ENCODE results near the gene PXDN. TPM values are rescaled to one million over a fixed set of nuclear protein-coding genes. Genes with fewer than 3 reads are reported as not detected.

The PXDN gene
- total RNA-seq, 1 experiment from 2014 or later, result 146 TPM

DNA sequence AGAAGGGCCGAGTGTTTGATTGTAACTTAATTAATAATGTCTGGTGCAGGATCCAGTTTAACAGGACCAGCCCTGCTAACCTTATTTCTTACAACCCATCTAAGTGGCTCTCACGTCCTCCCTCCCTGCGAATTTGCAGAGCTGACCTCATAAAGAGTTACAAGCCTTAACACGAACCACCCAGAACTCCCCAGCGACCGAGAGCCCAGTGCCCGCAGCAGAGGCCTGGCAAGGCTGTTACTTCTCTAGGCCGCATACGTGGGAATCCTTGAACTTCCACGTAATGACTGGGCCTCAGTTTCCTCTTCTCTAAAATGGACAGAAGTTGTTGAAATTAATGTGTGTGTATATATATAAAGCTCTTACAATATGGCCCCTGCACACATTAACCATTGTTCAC lies 55.5 kb downstream of the PXDN start:
- Mint-ChIP-seq H3K27me3 (ENCODE audit: low read depth) (no peaks in the 10 kb centered on the region), H3K4me3 (no peak overlapping the region), H3K27ac (no peak overlapping the region), H3K9me3 (no peaks in the 10 kb centered on the region), H3K36me3 (peaks cover 42% of the 10 kb centered on the region), H3K4me1 (peaks cover 18% of the 10 kb centered on the region)
- CTCF ChIA-PET, result no interaction called here
- POLR2A ChIA-PET, result no interaction called here
- no peak for TF ChIP-seq NR2C2 (CRISPR knock-in tag; IDR thresholded peaks at IDR 0.05)
- TF ChIP-seq CBFB (CRISPR knock-in tag; IDR thresholded peaks at IDR 0.05; ENCODE audit: low read depth), result no peak
- TF ChIP-seq SOX15 (CRISPR knock-in tag; IDR thresholded peaks at IDR 0.05), result no peak
- no peak for TF ChIP-seq TEAD1 (CRISPR knock-in tag; IDR thresholded peaks at IDR 0.05)
- TF ChIP-seq, protein P1, sequence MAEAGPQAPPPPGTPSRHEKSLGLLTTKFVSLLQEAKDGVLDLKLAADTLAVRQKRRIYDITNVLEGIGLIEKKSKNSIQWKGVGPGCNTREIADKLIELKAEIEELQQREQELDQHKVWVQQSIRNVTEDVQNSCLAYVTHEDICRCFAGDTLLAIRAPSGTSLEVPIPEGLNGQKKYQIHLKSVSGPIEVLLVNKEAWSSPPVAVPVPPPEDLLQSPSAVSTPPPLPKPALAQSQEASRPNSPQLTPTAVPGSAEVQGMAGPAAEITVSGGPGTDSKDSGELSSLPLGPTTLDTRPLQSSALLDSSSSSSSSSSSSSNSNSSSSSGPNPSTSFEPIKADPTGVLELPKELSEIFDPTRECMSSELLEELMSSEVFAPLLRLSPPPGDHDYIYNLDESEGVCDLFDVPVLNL (CRISPR knock-in tag; IDR thresholded peaks at IDR 0.05; ENCODE audit: borderline replicate concordance, low read depth), result no peak
- TF ChIP-seq, protein P2, sequence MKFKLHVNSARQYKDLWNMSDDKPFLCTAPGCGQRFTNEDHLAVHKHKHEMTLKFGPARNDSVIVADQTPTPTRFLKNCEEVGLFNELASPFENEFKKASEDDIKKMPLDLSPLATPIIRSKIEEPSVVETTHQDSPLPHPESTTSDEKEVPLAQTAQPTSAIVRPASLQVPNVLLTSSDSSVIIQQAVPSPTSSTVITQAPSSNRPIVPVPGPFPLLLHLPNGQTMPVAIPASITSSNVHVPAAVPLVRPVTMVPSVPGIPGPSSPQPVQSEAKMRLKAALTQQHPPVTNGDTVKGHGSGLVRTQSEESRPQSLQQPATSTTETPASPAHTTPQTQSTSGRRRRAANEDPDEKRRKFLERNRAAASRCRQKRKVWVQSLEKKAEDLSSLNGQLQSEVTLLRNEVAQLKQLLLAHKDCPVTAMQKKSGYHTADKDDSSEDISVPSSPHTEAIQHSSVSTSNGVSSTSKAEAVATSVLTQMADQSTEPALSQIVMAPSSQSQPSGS (CRISPR knock-in tag; IDR thresholded peaks at IDR 0.05; ENCODE audit: borderline replicate concordance, low read depth), result no peak
- TF ChIP-seq, protein P3, sequence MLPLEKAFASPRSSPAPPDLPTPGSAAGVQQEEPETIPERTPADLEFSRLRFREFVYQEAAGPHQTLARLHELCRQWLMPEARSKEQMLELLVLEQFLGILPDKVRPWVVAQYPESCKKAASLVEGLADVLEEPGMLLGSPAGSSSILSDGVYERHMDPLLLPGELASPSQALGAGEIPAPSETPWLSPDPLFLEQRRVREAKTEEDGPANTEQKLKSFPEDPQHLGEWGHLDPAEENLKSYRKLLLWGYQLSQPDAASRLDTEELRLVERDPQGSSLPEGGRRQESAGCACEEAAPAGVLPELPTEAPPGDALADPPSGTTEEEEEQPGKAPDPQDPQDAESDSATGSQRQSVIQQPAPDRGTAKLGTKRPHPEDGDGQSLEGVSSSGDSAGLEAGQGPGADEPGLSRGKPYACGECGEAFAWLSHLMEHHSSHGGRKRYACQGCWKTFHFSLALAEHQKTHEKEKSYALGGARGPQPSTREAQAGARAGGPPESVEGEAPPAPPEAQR (CRISPR knock-in tag; IDR thresholded peaks at IDR 0.05), result no peak
- TF ChIP-seq, protein P4, sequence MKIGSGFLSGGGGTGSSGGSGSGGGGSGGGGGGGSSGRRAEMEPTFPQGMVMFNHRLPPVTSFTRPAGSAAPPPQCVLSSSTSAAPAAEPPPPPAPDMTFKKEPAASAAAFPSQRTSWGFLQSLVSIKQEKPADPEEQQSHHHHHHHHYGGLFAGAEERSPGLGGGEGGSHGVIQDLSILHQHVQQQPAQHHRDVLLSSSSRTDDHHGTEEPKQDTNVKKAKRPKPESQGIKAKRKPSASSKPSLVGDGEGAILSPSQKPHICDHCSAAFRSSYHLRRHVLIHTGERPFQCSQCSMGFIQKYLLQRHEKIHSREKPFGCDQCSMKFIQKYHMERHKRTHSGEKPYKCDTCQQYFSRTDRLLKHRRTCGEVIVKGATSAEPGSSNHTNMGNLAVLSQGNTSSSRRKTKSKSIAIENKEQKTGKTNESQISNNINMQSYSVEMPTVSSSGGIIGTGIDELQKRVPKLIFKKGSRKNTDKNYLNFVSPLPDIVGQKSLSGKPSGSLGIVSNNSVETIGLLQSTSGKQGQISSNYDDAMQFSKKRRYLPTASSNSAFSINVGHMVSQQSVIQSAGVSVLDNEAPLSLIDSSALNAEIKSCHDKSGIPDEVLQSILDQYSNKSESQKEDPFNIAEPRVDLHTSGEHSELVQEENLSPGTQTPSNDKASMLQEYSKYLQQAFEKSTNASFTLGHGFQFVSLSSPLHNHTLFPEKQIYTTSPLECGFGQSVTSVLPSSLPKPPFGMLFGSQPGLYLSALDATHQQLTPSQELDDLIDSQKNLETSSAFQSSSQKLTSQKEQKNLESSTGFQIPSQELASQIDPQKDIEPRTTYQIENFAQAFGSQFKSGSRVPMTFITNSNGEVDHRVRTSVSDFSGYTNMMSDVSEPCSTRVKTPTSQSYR (CRISPR knock-in tag; IDR thresholded peaks at IDR 0.05), result no peak
- TF ChIP-seq, protein P5, sequence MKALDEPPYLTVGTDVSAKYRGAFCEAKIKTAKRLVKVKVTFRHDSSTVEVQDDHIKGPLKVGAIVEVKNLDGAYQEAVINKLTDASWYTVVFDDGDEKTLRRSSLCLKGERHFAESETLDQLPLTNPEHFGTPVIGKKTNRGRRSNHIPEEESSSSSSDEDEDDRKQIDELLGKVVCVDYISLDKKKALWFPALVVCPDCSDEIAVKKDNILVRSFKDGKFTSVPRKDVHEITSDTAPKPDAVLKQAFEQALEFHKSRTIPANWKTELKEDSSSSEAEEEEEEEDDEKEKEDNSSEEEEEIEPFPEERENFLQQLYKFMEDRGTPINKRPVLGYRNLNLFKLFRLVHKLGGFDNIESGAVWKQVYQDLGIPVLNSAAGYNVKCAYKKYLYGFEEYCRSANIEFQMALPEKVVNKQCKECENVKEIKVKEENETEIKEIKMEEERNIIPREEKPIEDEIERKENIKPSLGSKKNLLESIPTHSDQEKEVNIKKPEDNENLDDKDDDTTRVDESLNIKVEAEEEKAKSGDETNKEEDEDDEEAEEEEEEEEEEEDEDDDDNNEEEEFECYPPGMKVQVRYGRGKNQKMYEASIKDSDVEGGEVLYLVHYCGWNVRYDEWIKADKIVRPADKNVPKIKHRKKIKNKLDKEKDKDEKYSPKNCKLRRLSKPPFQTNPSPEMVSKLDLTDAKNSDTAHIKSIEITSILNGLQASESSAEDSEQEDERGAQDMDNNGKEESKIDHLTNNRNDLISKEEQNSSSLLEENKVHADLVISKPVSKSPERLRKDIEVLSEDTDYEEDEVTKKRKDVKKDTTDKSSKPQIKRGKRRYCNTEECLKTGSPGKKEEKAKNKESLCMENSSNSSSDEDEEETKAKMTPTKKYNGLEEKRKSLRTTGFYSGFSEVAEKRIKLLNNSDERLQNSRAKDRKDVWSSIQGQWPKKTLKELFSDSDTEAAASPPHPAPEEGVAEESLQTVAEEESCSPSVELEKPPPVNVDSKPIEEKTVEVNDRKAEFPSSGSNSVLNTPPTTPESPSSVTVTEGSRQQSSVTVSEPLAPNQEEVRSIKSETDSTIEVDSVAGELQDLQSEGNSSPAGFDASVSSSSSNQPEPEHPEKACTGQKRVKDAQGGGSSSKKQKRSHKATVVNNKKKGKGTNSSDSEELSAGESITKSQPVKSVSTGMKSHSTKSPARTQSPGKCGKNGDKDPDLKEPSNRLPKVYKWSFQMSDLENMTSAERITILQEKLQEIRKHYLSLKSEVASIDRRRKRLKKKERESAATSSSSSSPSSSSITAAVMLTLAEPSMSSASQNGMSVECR (CRISPR knock-in tag; IDR thresholded peaks at IDR 0.05; ENCODE audit: borderline replicate concordance), result no peak
- TF ChIP-seq, protein P6, sequence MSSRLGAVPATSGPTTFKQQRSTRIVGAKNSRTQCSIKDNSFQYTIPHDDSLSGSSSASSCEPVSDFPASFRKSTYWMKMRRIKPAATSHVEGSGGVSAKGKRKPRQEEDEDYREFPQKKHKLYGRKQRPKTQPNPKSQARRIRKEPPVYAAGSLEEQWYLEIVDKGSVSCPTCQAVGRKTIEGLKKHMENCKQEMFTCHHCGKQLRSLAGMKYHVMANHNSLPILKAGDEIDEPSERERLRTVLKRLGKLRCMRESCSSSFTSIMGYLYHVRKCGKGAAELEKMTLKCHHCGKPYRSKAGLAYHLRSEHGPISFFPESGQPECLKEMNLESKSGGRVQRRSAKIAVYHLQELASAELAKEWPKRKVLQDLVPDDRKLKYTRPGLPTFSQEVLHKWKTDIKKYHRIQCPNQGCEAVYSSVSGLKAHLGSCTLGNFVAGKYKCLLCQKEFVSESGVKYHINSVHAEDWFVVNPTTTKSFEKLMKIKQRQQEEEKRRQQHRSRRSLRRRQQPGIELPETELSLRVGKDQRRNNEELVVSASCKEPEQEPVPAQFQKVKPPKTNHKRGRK (CRISPR knock-in tag; IDR thresholded peaks at IDR 0.05; ENCODE audit: borderline replicate concordance), result no peak
- TF ChIP-seq ELF4 (CRISPR knock-in tag; IDR thresholded peaks at IDR 0.05; ENCODE audit: low read depth), result no peak
- no peak for TF ChIP-seq MXD4 (CRISPR knock-in tag; IDR thresholded peaks at IDR 0.05; ENCODE audit: borderline replicate concordance)
- TF ChIP-seq, protein P7, sequence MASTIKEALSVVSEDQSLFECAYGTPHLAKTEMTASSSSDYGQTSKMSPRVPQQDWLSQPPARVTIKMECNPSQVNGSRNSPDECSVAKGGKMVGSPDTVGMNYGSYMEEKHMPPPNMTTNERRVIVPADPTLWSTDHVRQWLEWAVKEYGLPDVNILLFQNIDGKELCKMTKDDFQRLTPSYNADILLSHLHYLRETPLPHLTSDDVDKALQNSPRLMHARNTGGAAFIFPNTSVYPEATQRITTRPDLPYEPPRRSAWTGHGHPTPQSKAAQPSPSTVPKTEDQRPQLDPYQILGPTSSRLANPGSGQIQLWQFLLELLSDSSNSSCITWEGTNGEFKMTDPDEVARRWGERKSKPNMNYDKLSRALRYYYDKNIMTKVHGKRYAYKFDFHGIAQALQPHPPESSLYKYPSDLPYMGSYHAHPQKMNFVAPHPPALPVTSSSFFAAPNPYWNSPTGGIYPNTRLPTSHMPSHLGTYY (CRISPR knock-in tag; IDR thresholded peaks at IDR 0.05), result no peak
- no peak for TF ChIP-seq GABPB1 (CRISPR knock-in tag; IDR thresholded peaks at IDR 0.05)
- no peak for TF ChIP-seq ZNF121 (CRISPR knock-in tag; IDR thresholded peaks at IDR 0.05)
- no peak for TF ChIP-seq KAT7 (CRISPR knock-in tag; IDR thresholded peaks at IDR 0.05; ENCODE audit: borderline replicate concordance)
- TF ChIP-seq, protein P8, sequence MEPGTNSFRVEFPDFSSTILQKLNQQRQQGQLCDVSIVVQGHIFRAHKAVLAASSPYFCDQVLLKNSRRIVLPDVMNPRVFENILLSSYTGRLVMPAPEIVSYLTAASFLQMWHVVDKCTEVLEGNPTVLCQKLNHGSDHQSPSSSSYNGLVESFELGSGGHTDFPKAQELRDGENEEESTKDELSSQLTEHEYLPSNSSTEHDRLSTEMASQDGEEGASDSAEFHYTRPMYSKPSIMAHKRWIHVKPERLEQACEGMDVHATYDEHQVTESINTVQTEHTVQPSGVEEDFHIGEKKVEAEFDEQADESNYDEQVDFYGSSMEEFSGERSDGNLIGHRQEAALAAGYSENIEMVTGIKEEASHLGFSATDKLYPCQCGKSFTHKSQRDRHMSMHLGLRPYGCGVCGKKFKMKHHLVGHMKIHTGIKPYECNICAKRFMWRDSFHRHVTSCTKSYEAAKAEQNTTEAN (CRISPR knock-in tag; IDR thresholded peaks at IDR 0.05), result no peak
- DNase-seq (ENCODE audit: low spot score), result no peak
- ATAC-seq, result no peak
